ENCODE results near the gene MYH9. TPM values are rescaled to one million over a fixed set of nuclear protein-coding genes. Genes with fewer than 3 reads are reported as not detected.

MYH9 gene
- total RNA-seq, 1 experiment from 2014 or later: 788 TPM

DNA sequence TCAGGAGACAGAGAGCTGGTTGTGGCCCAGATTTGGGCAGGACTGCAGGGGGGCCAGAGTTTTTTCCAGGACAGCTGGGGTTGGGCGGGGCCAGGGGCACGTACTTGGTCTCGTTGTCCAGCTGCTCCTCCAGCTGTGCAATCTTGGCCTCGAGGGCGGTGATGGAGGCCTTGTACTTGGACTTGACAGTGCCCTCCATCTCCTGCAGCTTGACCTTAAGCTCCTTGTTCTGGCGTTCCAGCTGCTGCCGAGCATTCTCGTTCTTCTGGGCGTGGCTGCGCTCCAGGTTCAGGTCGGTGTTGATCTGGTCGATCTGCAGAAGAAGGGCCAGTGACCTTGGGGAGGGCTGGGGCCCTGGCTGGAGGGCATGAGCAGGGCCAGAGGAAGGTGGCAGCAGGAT is 102.8 kb downstream of the MYH9 start:
- CTCF ChIA-PET: no interaction called here
- no peak overlapping the region for H3K27ac ChIP-seq (ENCODE audit: low read length)
- in situ Hi-C loops (cut with HindIII; ENCODE audit: low pct_unique_long_range_greater_than_20kb, low sequenced_read_pairs): no loop called here
- intact Hi-C loops (cut with micrococcal nuclease; ENCODE audit: unreplicated experiment): no loop called here
- ATAC-seq (no peak), DNase-seq (ENCODE audit: low read depth, low spot score) (no peak)
- no TSS peak for BruUV-seq (replicated peaks)
- no peaks in the 10 kb centered on the region; the same call in 1 of the 2 replicates for H3K4me1 ChIP-seq (ENCODE audit: control insufficient read depth, insufficient read depth, low read length)
- H3K27me3 ChIP-seq (ENCODE audit: control insufficient read depth, insufficient read depth, low read length): no peaks in the 10 kb centered on the region
- H3K4me3 ChIP-seq (ENCODE audit: low read depth in 2 of 2, low read length in 2 of 2): no peak overlapping the region
- H3K36me3 ChIP-seq (ENCODE audit: control insufficient read depth, insufficient read depth, low read length): peaks cover 14% of the 10 kb centered on the region
- POLR2A ChIA-PET: no interaction called here
- TF ChIP-seq, protein P1, sequence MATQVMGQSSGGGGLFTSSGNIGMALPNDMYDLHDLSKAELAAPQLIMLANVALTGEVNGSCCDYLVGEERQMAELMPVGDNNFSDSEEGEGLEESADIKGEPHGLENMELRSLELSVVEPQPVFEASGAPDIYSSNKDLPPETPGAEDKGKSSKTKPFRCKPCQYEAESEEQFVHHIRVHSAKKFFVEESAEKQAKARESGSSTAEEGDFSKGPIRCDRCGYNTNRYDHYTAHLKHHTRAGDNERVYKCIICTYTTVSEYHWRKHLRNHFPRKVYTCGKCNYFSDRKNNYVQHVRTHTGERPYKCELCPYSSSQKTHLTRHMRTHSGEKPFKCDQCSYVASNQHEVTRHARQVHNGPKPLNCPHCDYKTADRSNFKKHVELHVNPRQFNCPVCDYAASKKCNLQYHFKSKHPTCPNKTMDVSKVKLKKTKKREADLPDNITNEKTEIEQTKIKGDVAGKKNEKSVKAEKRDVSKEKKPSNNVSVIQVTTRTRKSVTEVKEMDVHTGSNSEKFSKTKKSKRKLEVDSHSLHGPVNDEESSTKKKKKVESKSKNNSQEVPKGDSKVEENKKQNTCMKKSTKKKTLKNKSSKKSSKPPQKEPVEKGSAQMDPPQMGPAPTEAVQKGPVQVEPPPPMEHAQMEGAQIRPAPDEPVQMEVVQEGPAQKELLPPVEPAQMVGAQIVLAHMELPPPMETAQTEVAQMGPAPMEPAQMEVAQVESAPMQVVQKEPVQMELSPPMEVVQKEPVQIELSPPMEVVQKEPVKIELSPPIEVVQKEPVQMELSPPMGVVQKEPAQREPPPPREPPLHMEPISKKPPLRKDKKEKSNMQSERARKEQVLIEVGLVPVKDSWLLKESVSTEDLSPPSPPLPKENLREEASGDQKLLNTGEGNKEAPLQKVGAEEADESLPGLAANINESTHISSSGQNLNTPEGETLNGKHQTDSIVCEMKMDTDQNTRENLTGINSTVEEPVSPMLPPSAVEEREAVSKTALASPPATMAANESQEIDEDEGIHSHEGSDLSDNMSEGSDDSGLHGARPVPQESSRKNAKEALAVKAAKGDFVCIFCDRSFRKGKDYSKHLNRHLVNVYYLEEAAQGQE (IDR thresholded peaks at IDR 0.05; ENCODE audit: insufficient read depth in 1 of 2, low read depth in 2 of 2, low read length in 1 of 2): no peak
- 0 out of 2 replicates have a peak, but pooled peaks have one; percentile 30 for TF ChIP-seq POLR2AphosphoS5 (IDR thresholded peaks at IDR 0.05; ENCODE audit: low read depth, low read length)
- no peaks in the 10 kb centered on the region for H3K9me3 ChIP-seq (ENCODE audit: control insufficient read depth, insufficient read depth, low read depth, low read length)

DNA sequence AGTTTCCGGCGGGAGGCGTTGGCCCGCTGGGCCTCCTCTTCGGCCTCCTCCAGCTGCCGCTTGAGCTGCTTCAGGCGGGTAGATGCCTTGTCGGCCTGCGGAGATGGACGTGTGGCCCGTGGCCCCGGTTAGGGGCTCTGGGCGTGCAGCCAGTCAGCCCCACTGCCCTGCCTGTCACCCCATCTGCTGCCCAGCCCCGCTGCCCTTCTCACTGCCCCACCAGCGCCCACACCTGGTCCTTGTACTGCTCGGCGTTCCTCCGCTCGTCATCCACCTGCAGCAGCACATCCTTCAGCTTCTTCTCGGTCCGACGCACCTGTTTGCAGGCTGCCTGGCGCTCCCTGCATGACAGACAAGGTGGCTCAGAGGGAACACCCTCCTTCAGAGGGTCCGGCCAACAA is 103.6 kb downstream of the MYH9 start:
- H3K36me3 ChIP-seq (ENCODE audit: control insufficient read depth, insufficient read depth, low read length): peaks cover 14% of the 10 kb centered on the region
- no peaks in the 10 kb centered on the region for H3K27me3 ChIP-seq (ENCODE audit: control insufficient read depth, insufficient read depth, low read length)
- no peak overlapping the region for H3K4me3 ChIP-seq (ENCODE audit: low read depth in 2 of 2, low read length in 2 of 2)
- H3K9me3 ChIP-seq (ENCODE audit: control insufficient read depth, insufficient read depth, low read depth, low read length): no peaks in the 10 kb centered on the region
- H3K4me1 ChIP-seq (ENCODE audit: control insufficient read depth, insufficient read depth, low read length): peaks cover 3% of the 10 kb centered on the region; the same call in 1 of the 2 replicates
- in situ Hi-C loops (cut with HindIII; ENCODE audit: low pct_unique_long_range_greater_than_20kb, low sequenced_read_pairs): no loop called here
- ATAC-seq (no peak), DNase-seq (ENCODE audit: low read depth, low spot score) (no peak)
- H3K27ac ChIP-seq (ENCODE audit: low read length): no peak overlapping the region
- BruUV-seq (replicated peaks): no TSS peak
- TF ChIP-seq, protein P1 (IDR thresholded peaks at IDR 0.05; ENCODE audit: insufficient read depth in 1 of 2, low read depth in 2 of 2, low read length in 1 of 2): no peak
- TF ChIP-seq, protein P2, sequence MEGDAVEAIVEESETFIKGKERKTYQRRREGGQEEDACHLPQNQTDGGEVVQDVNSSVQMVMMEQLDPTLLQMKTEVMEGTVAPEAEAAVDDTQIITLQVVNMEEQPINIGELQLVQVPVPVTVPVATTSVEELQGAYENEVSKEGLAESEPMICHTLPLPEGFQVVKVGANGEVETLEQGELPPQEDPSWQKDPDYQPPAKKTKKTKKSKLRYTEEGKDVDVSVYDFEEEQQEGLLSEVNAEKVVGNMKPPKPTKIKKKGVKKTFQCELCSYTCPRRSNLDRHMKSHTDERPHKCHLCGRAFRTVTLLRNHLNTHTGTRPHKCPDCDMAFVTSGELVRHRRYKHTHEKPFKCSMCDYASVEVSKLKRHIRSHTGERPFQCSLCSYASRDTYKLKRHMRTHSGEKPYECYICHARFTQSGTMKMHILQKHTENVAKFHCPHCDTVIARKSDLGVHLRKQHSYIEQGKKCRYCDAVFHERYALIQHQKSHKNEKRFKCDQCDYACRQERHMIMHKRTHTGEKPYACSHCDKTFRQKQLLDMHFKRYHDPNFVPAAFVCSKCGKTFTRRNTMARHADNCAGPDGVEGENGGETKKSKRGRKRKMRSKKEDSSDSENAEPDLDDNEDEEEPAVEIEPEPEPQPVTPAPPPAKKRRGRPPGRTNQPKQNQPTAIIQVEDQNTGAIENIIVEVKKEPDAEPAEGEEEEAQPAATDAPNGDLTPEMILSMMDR (IDR thresholded peaks at IDR 0.05): no peak
- POLR2A ChIA-PET: no interaction called here
- intact Hi-C loops (cut with micrococcal nuclease; ENCODE audit: unreplicated experiment): no loop called here
- CTCF ChIA-PET: no interaction called here

Measured in Panc1 (cell line).